Measurements from ENCODE around the gene TRPM3. TPM values are rescaled to one million over a fixed set of nuclear protein-coding genes. Genes with fewer than 3 reads are reported as not detected.

The TRPM3 gene
- total and polyA plus RNA-seq, 4 donors: 0.07 to 0.89 (median 0.67) TPM

GRCh38 chr9:70590315-70590677 lies 531.1 kb downstream of the TRPM3 start:
- TF ChIP-seq GABPA (IDR thresholded peaks at IDR 0.05 in 1 of 2, conservative IDR thresholded peaks at IDR 0.05 in 1 of 2): no peak
- TF ChIP-seq, protein P1, sequence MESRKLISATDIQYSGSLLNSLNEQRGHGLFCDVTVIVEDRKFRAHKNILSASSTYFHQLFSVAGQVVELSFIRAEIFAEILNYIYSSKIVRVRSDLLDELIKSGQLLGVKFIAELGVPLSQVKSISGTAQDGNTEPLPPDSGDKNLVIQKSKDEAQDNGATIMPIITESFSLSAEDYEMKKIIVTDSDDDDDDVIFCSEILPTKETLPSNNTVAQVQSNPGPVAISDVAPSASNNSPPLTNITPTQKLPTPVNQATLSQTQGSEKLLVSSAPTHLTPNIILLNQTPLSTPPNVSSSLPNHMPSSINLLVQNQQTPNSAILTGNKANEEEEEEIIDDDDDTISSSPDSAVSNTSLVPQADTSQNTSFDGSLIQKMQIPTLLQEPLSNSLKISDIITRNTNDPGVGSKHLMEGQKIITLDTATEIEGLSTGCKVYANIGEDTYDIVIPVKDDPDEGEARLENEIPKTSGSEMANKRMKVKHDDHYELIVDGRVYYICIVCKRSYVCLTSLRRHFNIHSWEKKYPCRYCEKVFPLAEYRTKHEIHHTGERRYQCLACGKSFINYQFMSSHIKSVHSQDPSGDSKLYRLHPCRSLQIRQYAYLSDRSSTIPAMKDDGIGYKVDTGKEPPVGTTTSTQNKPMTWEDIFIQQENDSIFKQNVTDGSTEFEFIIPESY (IDR thresholded peaks at IDR 0.05): no peak
- Histone ChIP-seq H3K27ac (ENCODE audit: low read depth in 1 of 2, low read length in 2 of 2) (no peak overlapping the region), H3K9me3 (ENCODE audit: control insufficient read depth in 4 of 4, low read length in 3 of 4) (no peaks in the 10 kb centered on the region), H3K27me3 (ENCODE audit: control insufficient read depth in 4 of 4, insufficient read depth in 4 of 4, low read length in 3 of 4) (no peaks in the 10 kb centered on the region), H3K4me1 (ENCODE audit: control insufficient read depth in 4 of 4, insufficient read depth in 4 of 4, low read length in 3 of 4) (no peaks in the 10 kb centered on the region), H3K9ac (ENCODE audit: low read depth in 1 of 2, low read length in 2 of 2) (no peak overlapping the region), H3K36me3 (ENCODE audit: control insufficient read depth in 4 of 4, insufficient read depth in 3 of 4, low read depth in 1 of 4, low read length in 3 of 4) (no peaks in the 10 kb centered on the region), H3K4me3 (ENCODE audit: low read depth in 1 of 3, low read length in 3 of 3) (no peak overlapping the region)
- 75% methylated on average over 3 of the region's 3 CpGs for WGBS
- no peak for DNase-seq (ENCODE audit: low spot score)

GRCh38 chr9:70589571-70590314 lies 531.7 kb downstream of the TRPM3 start:
- no peak overlapping the region for H3K4me3 ChIP-seq (ENCODE audit: low read depth in 1 of 3, low read length in 3 of 3)
- no peaks in the 10 kb centered on the region for H3K9me3 ChIP-seq (ENCODE audit: control insufficient read depth in 4 of 4, low read length in 3 of 4)
- 85% methylated on average over 7 of the region's 7 CpGs for WGBS

More at GRCh38 chr9:70589571-70590314, 531.7 kb downstream of the TRPM3 start:
- no peak for DNase-seq (ENCODE audit: low spot score)
- no peak for TF ChIP-seq RAD21 (IDR thresholded peaks at IDR 0.05)
- TF ChIP-seq RXRA (IDR thresholded peaks at IDR 0.05): no peak
- no peak for TF ChIP-seq REST (IDR thresholded peaks at IDR 0.05)
- no peak for TF ChIP-seq FOXA2 (IDR thresholded peaks at IDR 0.05)
- TF ChIP-seq, protein P2, sequence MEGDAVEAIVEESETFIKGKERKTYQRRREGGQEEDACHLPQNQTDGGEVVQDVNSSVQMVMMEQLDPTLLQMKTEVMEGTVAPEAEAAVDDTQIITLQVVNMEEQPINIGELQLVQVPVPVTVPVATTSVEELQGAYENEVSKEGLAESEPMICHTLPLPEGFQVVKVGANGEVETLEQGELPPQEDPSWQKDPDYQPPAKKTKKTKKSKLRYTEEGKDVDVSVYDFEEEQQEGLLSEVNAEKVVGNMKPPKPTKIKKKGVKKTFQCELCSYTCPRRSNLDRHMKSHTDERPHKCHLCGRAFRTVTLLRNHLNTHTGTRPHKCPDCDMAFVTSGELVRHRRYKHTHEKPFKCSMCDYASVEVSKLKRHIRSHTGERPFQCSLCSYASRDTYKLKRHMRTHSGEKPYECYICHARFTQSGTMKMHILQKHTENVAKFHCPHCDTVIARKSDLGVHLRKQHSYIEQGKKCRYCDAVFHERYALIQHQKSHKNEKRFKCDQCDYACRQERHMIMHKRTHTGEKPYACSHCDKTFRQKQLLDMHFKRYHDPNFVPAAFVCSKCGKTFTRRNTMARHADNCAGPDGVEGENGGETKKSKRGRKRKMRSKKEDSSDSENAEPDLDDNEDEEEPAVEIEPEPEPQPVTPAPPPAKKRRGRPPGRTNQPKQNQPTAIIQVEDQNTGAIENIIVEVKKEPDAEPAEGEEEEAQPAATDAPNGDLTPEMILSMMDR (IDR thresholded peaks at IDR 0.05; ENCODE audit: low read depth, low read length, missing input control): no peak
- TF ChIP-seq, protein P1 (IDR thresholded peaks at IDR 0.05): no peak
- TF ChIP-seq TAF1 (conservative IDR thresholded peaks at IDR 0.05): no peak
- no peak for TF ChIP-seq JUND (IDR thresholded peaks at IDR 0.05)
- no peak for TF ChIP-seq GABPA (IDR thresholded peaks at IDR 0.05 in 1 of 2, conservative IDR thresholded peaks at IDR 0.05 in 1 of 2)
- TF ChIP-seq, protein P3, sequence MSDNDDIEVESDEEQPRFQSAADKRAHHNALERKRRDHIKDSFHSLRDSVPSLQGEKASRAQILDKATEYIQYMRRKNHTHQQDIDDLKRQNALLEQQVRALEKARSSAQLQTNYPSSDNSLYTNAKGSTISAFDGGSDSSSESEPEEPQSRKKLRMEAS (IDR thresholded peaks at IDR 0.05): no peak
- TF ChIP-seq HNF4A (conservative IDR thresholded peaks at IDR 0.05): no peak
- no peak for TF ChIP-seq SP1 (IDR thresholded peaks at IDR 0.05)
- no peak for TF ChIP-seq HNF4G (IDR thresholded peaks at IDR 0.05)
- Histone ChIP-seq H3K27ac (ENCODE audit: low read depth in 1 of 2, low read length in 2 of 2) (no peak overlapping the region), H3K27me3 (ENCODE audit: control insufficient read depth in 4 of 4, insufficient read depth in 4 of 4, low read length in 3 of 4) (no peaks in the 10 kb centered on the region), H3K4me1 (ENCODE audit: control insufficient read depth in 4 of 4, insufficient read depth in 4 of 4, low read length in 3 of 4) (no peaks in the 10 kb centered on the region), H3K36me3 (ENCODE audit: control insufficient read depth in 4 of 4, insufficient read depth in 3 of 4, low read depth in 1 of 4, low read length in 3 of 4) (no peaks in the 10 kb centered on the region), H3K9ac (ENCODE audit: low read depth in 1 of 2, low read length in 2 of 2) (no peak overlapping the region)

Data from liver (tissue), 9 donors.